HG02938 (cell line): Measurements from ENCODE around the gene LHCGR.
A peak's percentile ranks its signal among the peaks of the same experiment; 100 is the strongest.
"Not testable (repeated sequence)": the region's sequence is repeated elsewhere in the genome, so short reads cannot be mapped to it uniquely, and the experiment has no call there.

Source experiments
- ATAC-seq: cut with Tn5 transposase; IDR thresholded peaks from one replicate; pipeline ENCODE4 v1.9.1; 2021; ENCODE audit warnings: mild to moderate bottlenecking, moderate library complexity; ENCODE audit not compliant: unreplicated experiment

The LHCGR gene

DNA sequence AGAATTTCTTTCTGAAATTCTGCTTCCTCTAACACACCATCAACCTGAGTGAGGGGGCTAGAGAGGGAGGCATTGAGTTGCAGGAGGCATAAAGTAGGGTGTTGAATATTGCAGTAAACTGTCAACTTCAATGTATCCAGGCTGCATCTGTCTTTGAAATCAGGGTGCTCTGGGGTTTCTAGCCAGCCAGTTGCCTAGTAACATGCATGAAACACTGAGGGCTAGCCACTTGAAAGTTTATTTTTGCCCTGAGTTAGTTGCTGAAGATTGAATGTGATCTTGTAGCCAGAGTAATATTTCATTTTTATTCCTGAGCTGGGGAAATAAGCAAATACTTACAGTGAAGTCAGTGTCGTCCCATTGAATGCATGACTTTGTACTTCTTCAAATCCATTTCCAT, 41.9 kb downstream of the LHCGR start:
- no peak for ATAC-seq

DNA sequence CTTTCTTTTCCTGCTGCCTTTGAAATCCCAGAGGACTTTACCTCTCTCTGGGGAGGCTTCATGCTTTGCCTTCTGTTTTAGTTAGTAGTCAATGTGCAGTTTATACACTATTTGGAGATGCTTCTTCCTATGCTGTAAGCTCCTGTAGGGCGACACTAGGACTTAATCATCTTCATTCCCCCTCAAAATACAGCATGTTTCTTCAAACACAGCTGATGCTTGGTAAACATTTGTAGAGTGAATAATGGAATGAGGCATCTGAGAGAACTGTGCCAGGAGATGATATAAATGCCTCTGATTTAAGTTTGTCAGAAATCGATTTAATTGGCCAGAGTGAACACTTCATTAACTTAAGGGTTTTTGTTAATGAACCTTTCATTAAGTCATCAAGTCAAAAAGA, 43.4 kb downstream of the LHCGR start:
- no peak for ATAC-seq

DNA sequence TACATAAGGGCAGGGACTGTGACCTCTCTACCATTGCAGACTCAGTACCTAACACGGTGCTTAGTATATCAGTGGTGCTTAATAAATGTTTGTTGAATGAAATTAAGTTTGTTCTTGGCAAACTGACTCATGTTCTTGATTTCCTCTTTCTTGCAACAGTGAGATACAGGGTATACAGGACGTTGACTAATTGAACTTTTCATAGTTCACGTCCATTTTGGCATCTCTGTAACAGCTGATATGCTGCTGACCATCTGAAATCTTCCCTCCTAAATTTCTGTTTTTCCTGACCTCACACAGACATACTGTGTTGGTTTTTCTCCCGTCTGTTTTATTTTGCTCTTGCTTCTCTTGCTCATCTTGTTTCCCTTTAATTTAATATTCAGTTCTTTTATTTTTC, 44.2 kb downstream of the LHCGR start:
- no peak for ATAC-seq

DNA sequence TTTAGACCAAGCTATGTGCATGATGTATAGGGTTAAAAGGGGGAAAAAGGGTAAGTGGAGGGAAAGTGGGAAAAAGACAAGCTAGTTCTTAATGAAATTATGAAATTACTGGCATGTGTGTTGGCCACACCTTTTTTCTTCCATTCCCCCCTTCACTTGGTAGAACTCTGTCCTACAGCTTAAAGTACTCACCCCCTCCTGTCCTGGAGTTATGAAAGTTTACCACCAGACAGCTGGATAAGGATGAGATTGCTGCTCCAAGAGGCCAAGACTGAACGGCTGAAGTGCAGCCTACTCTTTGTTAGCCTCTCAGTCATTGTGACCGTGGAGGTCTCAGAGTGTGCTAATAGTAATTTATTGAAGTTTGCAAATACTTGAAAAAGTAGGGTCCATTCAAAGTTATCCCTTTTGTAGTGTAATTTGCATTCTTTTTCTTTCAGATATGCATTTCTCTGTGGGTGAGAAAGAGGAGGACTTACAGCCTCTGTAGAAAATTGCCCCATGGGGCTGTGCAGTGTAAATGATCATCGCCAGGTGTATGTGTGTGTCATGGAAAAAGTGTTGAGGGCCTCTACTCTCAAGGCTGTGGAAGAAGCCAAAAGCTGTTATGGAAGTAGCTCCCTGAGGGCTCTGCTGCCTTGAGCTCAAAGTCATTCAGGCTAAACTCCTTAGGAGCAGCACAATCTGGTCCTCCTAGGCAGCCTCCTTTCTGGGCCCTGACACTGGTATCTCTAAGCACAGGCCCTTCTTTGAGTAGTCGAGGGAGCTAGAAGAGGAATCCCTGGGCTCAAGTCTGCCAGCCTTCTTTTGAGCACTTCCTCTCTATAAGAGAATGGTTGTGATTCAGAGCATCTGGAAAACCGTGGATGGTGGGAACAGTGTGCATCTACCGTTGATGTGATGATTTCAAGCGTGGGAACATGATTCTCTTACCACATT, 46.2 kb downstream of the LHCGR start:
- ATAC-seq, result no peak

DNA sequence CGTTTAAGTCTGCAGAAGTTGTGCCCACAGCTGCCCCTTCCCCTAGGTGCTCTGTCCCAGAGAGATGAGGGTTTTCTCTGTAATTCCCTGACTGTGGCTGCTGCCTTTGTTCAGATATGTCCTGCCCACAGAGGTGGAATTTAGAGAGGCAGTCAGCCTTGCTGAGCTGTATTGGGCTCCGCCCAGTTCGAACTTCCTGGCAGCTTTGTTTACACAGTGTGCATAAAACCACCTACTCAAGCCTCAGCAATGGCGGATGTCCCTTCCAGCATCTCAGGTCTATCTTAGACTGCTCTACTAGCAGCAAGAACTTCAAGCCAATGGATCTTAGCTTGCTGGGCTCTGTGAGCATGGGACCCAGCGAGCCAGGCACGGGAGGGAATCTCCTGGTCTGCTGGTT, 48.1 kb downstream of the LHCGR start:
- ATAC-seq, result no peak

DNA sequence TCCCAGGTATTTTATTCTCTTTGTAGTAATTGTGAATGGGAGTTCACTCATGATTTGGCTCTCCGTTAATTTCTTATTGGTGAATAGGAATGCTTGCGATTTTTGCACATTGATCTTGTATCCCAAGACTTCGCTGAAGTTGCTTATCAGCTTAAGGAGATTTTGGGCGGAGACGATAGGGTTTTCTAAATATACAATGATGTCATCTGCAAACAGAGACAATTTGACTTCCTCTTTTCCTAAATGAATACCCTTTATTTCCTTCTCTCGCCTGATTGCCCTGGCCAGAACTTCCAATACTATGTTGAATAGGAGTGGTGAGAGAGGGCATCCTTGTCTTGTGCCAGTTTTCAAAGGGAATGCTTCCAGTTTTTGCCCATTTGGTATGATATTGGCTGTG, 51.9 kb downstream of the LHCGR start:
- ATAC-seq, result not testable (repeated sequence)

DNA sequence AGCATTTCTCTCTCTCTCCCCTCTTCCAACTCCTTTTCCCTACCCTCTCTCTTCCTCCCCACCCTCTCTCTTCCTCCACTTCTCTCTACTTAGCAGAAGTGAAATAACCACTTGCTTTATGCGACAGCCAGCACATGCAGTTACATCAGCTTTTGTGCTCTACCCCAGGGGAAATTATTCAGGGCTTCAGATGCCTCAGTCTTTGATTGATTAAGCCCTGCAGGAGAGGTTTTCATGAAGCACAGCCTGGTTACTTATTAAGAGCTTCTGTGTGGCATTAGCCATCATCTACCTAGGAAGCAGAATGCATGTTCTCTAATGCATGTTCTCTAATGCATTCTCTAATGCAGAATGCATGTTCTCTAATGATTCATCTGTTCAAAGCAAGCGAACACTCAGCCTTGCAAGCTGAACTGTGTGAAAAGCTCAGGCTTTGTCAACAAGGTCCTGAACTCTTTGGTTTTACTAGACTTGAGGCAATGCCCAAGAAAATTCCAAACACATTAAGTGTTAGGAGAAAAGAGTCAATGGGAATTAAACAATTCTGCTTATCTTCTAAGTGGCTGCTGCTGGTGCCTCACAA, 56.1 kb downstream of the LHCGR start:
- no peak for ATAC-seq

DNA sequence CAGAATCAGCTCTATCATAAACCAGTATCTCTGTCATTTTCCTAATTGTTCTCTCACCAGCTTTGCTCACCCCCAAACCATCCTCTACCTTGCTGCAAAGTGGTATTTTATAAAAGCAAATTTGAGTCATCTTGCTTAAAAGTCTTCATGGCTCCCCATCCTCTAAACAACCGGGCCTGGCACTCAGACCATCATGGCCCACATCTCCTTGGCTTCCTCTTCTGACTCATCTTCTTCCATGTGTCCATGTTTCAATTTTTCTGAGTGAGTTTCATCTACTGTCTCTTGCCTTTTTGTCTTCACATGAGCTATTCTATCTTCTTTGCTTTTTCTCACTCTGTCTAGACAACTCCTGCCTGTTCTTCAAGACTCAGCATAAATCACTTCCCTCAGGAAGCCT, 58.6 kb downstream of the LHCGR start:
- no peak for ATAC-seq

DNA sequence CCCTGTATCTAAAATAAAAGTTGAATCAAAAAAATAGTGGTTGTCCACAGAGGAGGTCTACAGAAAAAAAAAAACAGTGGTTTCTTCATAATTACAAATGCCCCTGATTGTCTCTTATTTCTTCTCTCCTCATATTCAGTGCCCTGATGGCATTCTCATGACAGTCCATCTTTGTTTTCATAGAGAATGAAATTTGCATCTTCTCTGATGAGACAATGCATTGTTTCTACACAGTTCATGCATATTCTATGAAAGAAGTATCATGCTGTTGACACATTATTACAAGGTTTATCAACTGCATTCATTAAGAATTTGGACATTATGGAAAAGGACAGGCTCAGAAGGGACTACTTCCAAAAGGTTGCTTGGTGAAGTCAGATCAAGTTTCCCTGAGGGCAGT, 59.5 kb downstream of the LHCGR start:
- no peak for ATAC-seq

DNA sequence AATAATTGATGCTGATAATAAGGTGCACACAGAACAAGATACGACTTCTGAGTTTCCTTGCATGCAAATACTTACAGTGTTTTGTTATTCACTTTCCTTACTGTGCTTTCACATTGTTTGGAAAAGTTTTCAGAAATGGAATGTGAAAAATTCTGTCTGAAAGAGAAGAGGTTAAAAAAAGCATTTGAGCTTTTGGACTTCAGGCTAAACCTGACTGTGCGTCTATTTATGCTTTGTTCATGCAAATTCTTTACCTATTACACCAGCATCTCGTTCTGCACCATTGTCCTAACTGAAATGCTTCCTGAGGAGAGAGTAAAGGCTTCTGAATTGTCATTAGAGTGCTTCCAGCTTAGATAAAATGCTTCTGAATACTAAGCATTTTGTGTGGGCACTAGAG, 61.4 kb downstream of the LHCGR start:
- ATAC-seq, result no peak

DNA sequence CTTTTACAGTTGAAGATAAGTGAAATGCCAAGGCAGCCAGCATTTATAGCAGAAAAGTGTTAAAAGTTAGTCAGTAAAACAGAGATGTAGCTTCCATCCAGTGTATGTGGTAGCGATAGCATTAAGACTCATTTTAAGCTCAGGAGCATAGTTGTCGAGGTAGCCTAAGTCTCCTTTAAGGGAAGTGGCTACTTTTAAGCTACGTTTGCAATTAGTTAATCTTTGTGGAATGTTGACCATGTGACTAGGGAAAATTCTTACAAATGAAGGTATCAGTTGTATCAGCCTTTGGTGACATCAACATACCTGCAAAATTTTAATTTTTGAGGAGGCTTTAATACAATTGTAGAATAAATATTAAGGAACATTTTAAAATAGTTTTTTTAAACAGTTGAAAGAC, 61.9 kb downstream of the LHCGR start:
- no peak for ATAC-seq

DNA sequence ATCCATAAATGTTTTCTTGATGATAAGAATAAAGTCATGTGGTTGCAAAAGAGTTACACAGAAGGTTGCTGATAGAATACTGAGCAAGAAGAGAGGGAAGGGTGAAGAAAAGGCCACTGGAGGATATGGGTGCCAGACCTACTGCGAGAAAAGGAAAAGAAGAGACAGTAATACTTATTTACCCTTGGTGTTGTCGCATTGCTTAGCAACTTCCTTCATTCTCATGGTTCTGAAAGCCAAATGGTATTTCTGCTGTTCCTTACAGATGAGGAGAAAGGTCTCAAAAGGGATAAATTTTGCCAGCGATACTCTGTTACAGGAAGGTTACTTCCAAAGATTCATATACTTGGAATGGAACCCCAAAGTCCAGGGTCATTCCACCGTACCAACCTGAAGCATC, 62.5 kb downstream of the LHCGR start:
- ATAC-seq, result no peak

DNA sequence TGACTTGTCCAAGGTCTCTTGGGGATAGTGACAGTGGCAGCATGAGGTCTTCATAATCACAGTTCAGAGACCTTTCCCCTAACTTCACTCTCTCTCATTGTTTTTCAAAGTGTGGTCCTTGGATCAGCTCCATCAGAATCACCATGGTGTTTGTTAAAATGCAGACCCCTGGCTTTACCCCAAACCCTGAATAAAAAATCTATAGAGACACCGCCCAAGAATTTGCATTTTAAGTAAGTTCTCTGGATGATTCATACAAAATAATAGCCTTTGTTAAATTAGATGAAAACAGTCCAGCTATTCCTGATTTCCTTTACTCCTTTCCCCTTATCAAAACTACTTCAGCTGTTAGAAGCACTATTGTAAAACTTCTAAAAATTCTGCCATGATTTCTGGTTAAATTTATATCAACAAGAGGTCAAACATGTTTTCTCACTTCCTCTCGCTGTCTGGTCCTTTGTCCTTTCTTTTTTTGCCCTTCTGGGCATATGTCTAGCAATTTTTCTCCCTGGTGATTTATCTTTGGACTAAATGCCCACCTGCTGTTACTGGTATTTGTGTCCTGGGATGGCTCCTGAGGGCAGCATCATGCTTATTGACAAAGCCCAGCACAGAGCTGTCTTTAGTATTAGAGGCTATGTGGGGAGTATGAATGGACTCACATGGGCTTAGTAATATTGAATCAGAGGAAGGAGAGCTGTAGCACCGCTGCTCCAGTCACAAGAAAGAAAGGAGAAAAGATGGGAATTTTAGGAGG, 63.4 kb downstream of the LHCGR start:
- no peak for ATAC-seq

DNA sequence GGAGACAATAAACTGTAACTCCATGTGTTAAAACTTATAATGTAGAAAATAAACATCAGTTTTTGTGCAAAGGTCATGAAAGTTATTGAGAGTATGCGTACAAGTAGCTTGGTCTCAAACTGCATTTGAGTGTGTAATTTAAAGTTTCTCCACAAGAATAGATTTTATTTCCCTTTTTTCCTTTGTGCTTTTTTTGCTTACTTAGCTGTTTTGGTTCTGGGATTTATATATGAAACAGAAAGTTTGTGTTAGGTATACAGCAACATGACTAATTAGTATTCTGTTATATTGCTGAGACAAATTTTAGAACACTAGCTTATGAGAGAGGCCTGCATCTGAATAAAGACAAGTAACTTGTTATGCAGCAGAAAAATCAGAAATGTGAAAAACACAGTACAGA, 70.4 kb downstream of the LHCGR start:
- no peak for ATAC-seq

DNA sequence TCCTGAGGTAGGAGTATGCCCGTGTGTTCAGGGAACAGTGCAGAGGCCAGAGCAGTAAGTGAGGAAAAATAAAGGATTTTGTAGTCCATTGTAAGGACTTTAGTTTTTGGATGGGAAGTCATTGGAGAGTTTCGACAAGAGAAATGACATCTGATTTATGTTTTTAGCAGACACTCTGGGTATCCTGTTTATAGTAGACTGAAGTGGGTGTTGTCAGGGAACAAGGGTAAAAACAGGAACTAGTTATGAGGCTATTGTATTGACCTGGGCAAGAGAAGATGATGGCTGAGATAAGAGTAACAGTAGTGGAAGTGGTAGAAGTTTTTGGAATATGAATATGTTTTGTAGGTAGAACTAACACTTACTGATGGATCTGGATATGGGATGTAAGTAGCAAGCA, 78.1 kb downstream of the LHCGR start:
- ATAC-seq, result no peak

DNA sequence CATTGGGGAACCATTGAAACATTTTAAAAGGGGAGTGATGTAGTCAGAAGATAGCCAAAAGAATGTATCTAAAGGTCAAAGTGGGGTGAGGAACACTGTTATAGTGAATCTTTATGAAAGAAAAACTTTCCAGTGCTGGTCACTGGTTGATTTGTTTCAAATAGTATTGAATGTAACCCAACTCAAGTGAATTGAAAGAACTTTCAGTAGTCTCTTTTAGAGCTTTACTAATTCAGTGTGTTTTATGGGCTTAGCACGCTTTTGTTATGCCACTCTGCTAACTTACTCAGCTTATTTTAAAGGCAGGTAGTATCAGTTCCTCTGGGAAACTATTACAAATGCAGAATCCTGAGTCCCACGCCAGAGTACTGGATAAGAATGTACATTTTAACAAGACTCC, 80.6 kb downstream of the LHCGR start:
- peak; percentile 46 for ATAC-seq

DNA sequence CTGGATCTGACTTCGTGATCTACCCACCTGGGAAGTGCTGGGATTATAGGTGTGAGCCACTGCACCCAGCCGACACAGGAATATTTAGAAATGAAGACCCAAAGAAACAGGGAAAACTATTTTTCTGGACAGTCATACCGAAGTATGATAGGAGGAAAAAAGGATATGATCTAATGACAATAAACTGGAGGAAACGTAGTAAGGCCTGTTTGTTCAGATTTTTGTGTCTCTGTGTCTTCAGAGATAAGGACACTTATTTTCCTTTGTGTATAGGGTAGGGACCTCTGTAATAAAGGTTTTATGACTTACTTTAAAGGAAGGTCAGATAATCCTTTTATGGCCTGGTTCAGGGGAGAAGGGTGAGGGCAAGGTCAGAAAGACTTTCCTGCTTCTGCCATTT, 81.9 kb downstream of the LHCGR start:
- ATAC-seq, result no peak

DNA sequence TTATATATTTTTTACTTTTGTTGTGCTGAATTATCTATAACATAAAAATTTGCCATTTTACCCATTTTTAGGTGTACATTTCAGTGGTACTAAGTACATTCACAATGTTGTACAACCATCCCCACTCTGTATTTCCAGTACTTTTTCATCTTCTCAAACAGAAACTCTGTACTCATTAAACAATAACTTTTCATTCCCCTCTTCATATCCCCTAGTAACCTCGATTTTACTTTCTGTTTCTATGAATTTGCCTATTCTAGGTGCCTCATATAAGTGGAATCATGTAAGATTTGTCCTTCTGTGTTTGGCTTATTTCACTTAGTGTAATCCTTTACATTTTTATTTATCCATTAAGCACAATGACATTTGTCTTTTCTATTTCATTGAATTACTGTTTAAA, 86.5 kb downstream of the LHCGR start:
- peak; percentile 94 for ATAC-seq

DNA sequence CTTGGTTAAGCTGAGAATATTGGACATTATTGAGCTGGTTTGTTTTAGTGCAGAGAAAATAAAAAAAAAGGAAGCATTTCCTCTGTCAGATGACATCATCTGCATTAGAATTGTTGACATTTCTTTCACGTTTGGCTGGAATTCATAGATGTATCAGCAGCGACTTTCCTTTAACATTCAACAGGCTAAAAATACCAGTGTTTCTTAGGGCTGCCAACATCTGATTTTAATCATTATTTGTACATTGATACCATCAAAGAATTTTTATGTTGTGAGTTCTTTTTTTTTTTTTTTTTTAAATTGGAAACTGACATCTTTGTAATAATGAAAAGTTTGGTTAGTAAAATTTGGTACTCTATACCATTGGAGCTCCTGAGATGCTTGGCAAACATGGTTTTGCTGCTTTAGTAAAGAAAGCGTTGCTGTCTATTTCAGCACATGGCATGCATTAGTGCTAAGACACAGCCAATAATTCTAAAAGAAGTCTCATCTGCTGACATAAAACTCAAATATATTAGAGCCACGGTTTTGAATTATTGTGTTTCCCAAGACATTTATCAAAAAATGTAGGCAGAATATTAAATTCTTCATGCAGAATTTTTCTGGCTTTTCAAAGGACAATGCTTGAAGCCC, 104.2 kb downstream of the LHCGR start:
- ATAC-seq, result no peak

DNA sequence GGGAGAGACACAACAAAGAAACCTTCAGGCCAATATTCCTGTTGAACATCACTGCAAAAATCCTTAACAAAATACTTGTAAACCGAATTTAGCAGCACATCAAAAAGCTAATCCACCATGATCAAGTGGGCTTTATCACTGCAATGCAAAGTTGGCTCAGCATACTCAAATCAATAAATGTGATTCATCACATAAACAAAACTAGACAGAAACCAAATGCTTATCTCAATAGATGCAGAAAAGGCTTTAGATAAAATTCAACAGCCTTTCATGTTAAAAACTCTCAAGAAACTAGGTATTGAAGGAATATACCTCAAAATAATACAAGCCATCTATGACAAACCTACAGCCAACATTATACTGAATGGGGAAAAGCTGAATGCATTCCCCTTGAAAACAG, 117.3 kb downstream of the LHCGR start:
- no peak for ATAC-seq
